Endodermal cell (in vitro differentiated cells): ENCODE results near the gene SMARCD1. TPM values are rescaled to one million over a fixed set of nuclear protein-coding genes. Genes with fewer than 3 reads are reported as not detected.
A peak's percentile ranks its signal among the peaks of the same experiment; 100 is the strongest.

Source experiments
- DNase-seq: peaks from one replicate; pipeline ENCODE4 v3.0.0-alpha.2; 2017
- H3K27ac ChIP-seq: 2 replicates; pipeline ENCODE4 v1.5.1; 2013; ENCODE audit warnings: mild to moderate bottlenecking, low read depth, low read length, moderate library complexity
- H3K27me3 ChIP-seq: 2 replicates; pipeline ENCODE4 v1.6.1; 2013; ENCODE audit warnings: mild to moderate bottlenecking, low read length, moderate library complexity; ENCODE audit not compliant: insufficient read depth, control insufficient read depth, poor library complexity, severe bottlenecking
- H3K36me3 ChIP-seq: 2 replicates; pipeline ENCODE4 v1.7.0; 2013; ENCODE audit warnings: mild to moderate bottlenecking, low read length, moderate library complexity; ENCODE audit not compliant: control insufficient read depth, insufficient read depth
- H3K4me1 ChIP-seq: one replicate; pipeline ENCODE4 v1.7.0; 2013; ENCODE audit warnings: low read length; ENCODE audit not compliant: control insufficient read depth, insufficient read depth
- H3K4me3 ChIP-seq: 2 replicates; pipeline ENCODE4 v1.5.1; 2013; ENCODE audit warnings: mild to moderate bottlenecking, low read length, moderate library complexity
- H3K9ac ChIP-seq: 2 replicates; pipeline ENCODE4 v1.6.1; 2013; ENCODE audit warnings: mild to moderate bottlenecking, low read length, moderate library complexity; ENCODE audit not compliant: poor library complexity, severe bottlenecking; ENCODE audit errors: extremely low read depth
- H3K9me3 ChIP-seq: 2 replicates; pipeline ENCODE4 v1.6.1; 2013; ENCODE audit warnings: mild to moderate bottlenecking, low read length, moderate library complexity; ENCODE audit not compliant: control insufficient read depth
- H3K27ac Mint-ChIP-seq: 2 replicates; pipeline ENCODE4 v1.8.0; 2020; ENCODE audit warnings: mixed read lengths
- H3K27me3 Mint-ChIP-seq: 2 replicates; pipeline ENCODE4 v1.8.0; 2021; ENCODE audit warnings: mild to moderate bottlenecking, mixed read lengths; ENCODE audit not compliant: insufficient read depth
- H3K36me3 Mint-ChIP-seq: 2 replicates; pipeline ENCODE4 v1.8.0; 2020; ENCODE audit warnings: low read depth, mixed read lengths
- H3K4me1 Mint-ChIP-seq: 2 replicates; pipeline ENCODE4 v1.8.0; 2020; ENCODE audit warnings: mixed read lengths
- H3K4me3 Mint-ChIP-seq: 2 replicates; pipeline ENCODE4 v1.8.0; 2020; ENCODE audit warnings: mild to moderate bottlenecking, moderate library complexity, mixed read lengths
- H3K9me3 Mint-ChIP-seq: 2 replicates; pipeline ENCODE4 v1.8.0; 2020; ENCODE audit warnings: mild to moderate bottlenecking, mixed read lengths
- WGBS, 2 experiments: methylation state at CpG; one replicate each; pipeline versions ENCODE4 v1.1.5 to v1.1.7; 2013; ENCODE audit warnings: missing lambda C conversion rate in 2 of 2, mixed read lengths in 1 of 2; ENCODE audit not compliant: insufficient coverage in 1 of 2, insufficient read length in 1 of 2; 5-methylcytosine and 5-hydroxymethylcytosine counted together
- total RNA-seq, 2 donors: library from RNA; stranded (reverse); fragmentation: NEBNext Ultra II Directional in 1 of 2; extraction: Animal tissue kit (Norgen Biotek cat#: 25700) in 1 of 2; gene quantifications; 2 replicates in 1 of 2; 3 replicates in 1 of 2; pipeline ENCODE4 v1.2.1, GENCODE V29; 2021
- TF ChIP-seq, protein P1 (sequence below): fragments of 200-600 bp; sonication (generic); conservative IDR thresholded peaks from 2 replicates; pipeline ENCODE4 v1.5.0; 2021; ENCODE audit warnings: antibody characterized with exemption, mild to moderate bottlenecking

Gene SMARCD1
- total RNA-seq, 2 donors from 2014 or later = 118 to 125 TPM

DNA sequence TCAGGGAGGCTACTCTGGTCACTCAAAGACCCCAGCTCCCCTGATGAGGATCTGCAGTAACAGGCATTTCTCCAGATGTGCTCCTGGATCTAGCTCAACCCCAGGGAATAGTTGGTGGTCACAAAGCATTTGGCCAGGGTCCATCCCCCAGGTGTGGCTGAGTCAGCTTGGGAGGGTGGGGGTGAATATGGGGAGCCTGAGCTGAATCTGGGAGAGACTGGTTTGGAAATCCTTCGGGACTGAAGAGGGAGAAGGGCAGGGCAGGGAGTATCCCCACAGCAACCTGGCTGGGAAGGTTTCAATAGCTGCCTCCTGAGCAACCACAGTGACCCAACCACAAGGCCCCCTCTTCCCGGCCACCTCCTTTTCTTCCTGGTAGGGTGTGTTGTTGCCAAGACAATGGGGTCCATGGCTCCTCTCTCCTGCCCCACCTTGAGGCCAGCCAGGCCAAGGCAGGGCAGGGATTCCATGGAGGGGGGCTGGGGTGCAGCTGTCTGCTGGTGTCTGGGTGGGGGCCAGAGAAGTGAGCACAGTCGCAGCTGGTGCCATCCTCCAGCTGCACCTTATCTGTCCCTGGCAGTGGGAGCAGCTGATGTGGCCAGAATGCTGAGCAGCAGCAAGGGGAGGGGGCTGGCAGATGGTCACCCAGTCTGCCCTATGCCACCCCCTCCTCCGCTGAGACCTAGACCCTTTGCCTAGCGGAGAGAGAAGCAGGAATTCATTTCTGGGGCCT lies 22.2 kb upstream of the SMARCD1 start:
- DNase-seq = no peak
- no peaks in the 10 kb centered on the region for H3K9me3 Mint-ChIP-seq
- Histone ChIP-seq H3K27me3 (peaks cover 49% of the 10 kb centered on the region), H3K4me3 (no peak overlapping the region), H3K36me3 (no peaks in the 10 kb centered on the region), H3K9ac (no peak overlapping the region), H3K27ac (no peak overlapping the region), H3K9me3 (no peaks in the 10 kb centered on the region), H3K4me1 (peaks cover 4% of the 10 kb centered on the region)
- H3K27ac Mint-ChIP-seq = no peak overlapping the region
- H3K27me3 Mint-ChIP-seq = peaks cover 69% of the 10 kb centered on the region
- H3K36me3 Mint-ChIP-seq = no peaks in the 10 kb centered on the region
- no peaks in the 10 kb centered on the region for H3K4me1 Mint-ChIP-seq
- H3K4me3 Mint-ChIP-seq = no peak overlapping the region
- TF ChIP-seq, protein P1, sequence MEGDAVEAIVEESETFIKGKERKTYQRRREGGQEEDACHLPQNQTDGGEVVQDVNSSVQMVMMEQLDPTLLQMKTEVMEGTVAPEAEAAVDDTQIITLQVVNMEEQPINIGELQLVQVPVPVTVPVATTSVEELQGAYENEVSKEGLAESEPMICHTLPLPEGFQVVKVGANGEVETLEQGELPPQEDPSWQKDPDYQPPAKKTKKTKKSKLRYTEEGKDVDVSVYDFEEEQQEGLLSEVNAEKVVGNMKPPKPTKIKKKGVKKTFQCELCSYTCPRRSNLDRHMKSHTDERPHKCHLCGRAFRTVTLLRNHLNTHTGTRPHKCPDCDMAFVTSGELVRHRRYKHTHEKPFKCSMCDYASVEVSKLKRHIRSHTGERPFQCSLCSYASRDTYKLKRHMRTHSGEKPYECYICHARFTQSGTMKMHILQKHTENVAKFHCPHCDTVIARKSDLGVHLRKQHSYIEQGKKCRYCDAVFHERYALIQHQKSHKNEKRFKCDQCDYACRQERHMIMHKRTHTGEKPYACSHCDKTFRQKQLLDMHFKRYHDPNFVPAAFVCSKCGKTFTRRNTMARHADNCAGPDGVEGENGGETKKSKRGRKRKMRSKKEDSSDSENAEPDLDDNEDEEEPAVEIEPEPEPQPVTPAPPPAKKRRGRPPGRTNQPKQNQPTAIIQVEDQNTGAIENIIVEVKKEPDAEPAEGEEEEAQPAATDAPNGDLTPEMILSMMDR = no peak
- 71 to 85% methylated on average over 1 to 5 of the region's 5 CpGs for WGBS, 2 experiments

DNA sequence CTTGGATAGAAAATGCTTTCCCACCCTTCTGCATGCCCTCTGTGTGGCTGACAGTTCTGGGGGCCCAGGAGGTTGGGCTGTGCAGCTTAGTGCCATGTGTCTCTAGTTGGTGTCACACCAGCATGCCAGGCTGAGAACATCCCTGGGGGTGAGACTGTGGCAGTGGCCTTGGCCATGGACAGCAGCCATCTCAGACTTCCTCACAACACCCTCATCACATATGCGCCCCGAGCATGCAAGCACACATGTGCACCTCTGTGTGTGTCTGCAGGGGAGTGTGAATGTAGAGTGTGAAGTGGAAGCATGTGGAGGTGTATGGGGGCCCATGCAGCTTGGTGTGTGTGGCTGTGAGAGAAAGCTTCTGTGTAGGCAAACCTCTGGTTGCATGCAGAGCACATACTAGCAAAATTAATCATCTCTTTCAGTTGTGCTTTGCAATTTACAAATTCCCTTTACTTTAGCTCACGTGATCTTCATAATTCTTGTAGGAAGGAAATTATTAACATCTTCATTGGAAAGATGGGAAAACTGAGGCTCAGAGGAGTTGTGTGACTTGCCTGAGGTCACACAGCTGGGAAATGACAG lies 19.3 kb upstream of the SMARCD1 start:
- Mint-ChIP-seq H3K4me1 (peaks cover 2% of the 10 kb centered on the region), H3K36me3 (no peaks in the 10 kb centered on the region), H3K9me3 (no peaks in the 10 kb centered on the region), H3K27ac (no peak overlapping the region), H3K27me3 (peaks cover 43% of the 10 kb centered on the region), H3K4me3 (no peak overlapping the region)
- no peak for DNase-seq
- 98% methylated on average over 3 of the region's 3 CpGs; no CpG with 5 or more reads in 1 of the 2 experiments for WGBS, 2 experiments
- Histone ChIP-seq H3K36me3 (no peaks in the 10 kb centered on the region), H3K4me3 (no peak overlapping the region), H3K4me1 (peaks cover 4% of the 10 kb centered on the region), H3K9me3 (no peaks in the 10 kb centered on the region), H3K9ac (no peak overlapping the region), H3K27me3 (peaks cover 20% of the 10 kb centered on the region), H3K27ac (no peak overlapping the region)
- TF ChIP-seq, protein P1 = no peak

DNA sequence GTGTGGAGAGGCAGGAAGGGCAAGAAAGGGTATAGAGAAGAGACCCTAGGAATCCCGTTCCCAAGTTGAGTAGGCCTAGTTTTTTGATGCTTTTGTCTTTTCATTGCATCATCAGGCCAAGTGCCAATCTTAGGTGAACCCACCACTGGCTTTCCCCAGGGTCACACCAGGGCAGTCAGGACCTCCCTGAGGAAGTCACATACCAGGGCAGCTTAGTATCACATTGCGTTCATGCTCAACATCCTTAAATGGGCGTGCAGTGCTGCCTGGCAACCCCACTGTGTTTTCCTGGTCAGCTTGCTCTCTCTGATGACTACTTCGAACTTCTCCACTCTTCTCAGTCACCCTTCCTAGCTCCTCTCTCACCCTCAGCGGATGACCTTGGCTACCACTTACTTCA lies 18.7 kb upstream of the SMARCD1 start:
- H3K27ac Mint-ChIP-seq = no peak overlapping the region
- no peak overlapping the region for H3K4me3 ChIP-seq
- no peak overlapping the region for H3K4me3 Mint-ChIP-seq
- H3K9me3 ChIP-seq = no peaks in the 10 kb centered on the region
- WGBS, 2 experiments = 54 to 67% methylated on average over 5 of the region's 5 CpGs
- H3K36me3 Mint-ChIP-seq = no peaks in the 10 kb centered on the region
- H3K9me3 Mint-ChIP-seq = no peaks in the 10 kb centered on the region
- H3K27me3 ChIP-seq = peaks cover 14% of the 10 kb centered on the region
- peaks cover 37% of the 10 kb centered on the region for H3K27me3 Mint-ChIP-seq
- H3K27ac ChIP-seq = no peak overlapping the region
- H3K9ac ChIP-seq = no peak overlapping the region
- no peaks in the 10 kb centered on the region for H3K36me3 ChIP-seq
- DNase-seq = peak; percentile 91
- peaks cover 2% of the 10 kb centered on the region for H3K4me1 Mint-ChIP-seq
- H3K4me1 ChIP-seq = peaks cover 4% of the 10 kb centered on the region
- TF ChIP-seq, protein P1 = no peak
